Chondrocyte (in vitro differentiated cells): ENCODE results near the gene CCIN. TPM values are rescaled to one million over a fixed set of nuclear protein-coding genes. Genes with fewer than 3 reads are reported as not detected.
A peak's percentile ranks its signal among the peaks of the same experiment; 100 is the strongest.

Experiments used
- DNase-seq: peaks from one replicate; pipeline ENCODE4 v3.0.0; 2021; ENCODE audit warnings: mixed read lengths, low spot score
- H3K27ac Mint-ChIP-seq: one replicate; pipeline ENCODE4 v1.8.0; 2021; ENCODE audit warnings: mild to moderate bottlenecking, moderate library complexity, mixed read lengths; ENCODE audit not compliant: unreplicated experiment
- H3K27me3 Mint-ChIP-seq: 2 replicates; pipeline ENCODE4 v1.8.0; 2021; ENCODE audit warnings: low read depth, mixed read lengths
- H3K36me3 Mint-ChIP-seq: 2 replicates; pipeline ENCODE4 v1.8.0; 2021; ENCODE audit warnings: low read depth, mixed read lengths
- H3K4me1 Mint-ChIP-seq: 2 replicates; pipeline ENCODE4 v1.8.0; 2021; ENCODE audit warnings: low read depth, mild to moderate bottlenecking, mixed read lengths
- H3K4me3 Mint-ChIP-seq: one replicate; pipeline ENCODE4 v1.8.0; 2021; ENCODE audit warnings: mild to moderate bottlenecking, moderate library complexity, mixed read lengths; ENCODE audit not compliant: unreplicated experiment
- H3K9me3 Mint-ChIP-seq: 2 replicates; pipeline ENCODE4 v1.8.0; 2021; ENCODE audit warnings: low read depth, mixed read lengths
- CTCF ChIP-seq: fragments of 200-600 bp; sonication (generic); IDR thresholded peaks from 2 replicates; pipeline ENCODE4 v1.5.0; 2021; ENCODE audit warnings: antibody characterized with exemption, mild to moderate bottlenecking, moderate library complexity
- total RNA-seq: library from RNA; stranded (reverse); gene quantifications from 3 replicates; pipeline ENCODE4 v1.2.1, GENCODE V29; 2021

The CCIN gene
- total RNA-seq, 1 donor from 2014 or later = 2.4 TPM

- Mint-ChIP-seq H3K9me3 (no peaks in the 10 kb centered on the region), H3K27me3 (no peaks in the 10 kb centered on the region), H3K4me3 (no peak overlapping the region), H3K27ac (no peak overlapping the region), H3K36me3 (peaks cover 37% of the 10 kb centered on the region), H3K4me1 (peaks cover 33% of the 10 kb centered on the region)
- no peak for TF ChIP-seq CTCF
- no peak for DNase-seq
Measured at GRCh38 chr9:36213989-36214388, 44.8 kb downstream of the CCIN start.

- no peaks in the 10 kb centered on the region for H3K27me3 Mint-ChIP-seq
- H3K36me3 Mint-ChIP-seq = peaks cover 37% of the 10 kb centered on the region
- peak overlapping the region; percentile 80 for H3K27ac Mint-ChIP-seq
- no peak overlapping the region for H3K4me3 Mint-ChIP-seq
- no peaks in the 10 kb centered on the region for H3K9me3 Mint-ChIP-seq
- no peak for DNase-seq
- no peak for TF ChIP-seq CTCF
- peaks cover 30% of the 10 kb centered on the region for H3K4me1 Mint-ChIP-seq
Measured at GRCh38 chr9:36214571-36214970, 45.4 kb downstream of the CCIN start.

- no peak for TF ChIP-seq CTCF
- H3K27me3 Mint-ChIP-seq = no peaks in the 10 kb centered on the region
- no peak for DNase-seq
- no peaks in the 10 kb centered on the region for H3K9me3 Mint-ChIP-seq
- H3K36me3 Mint-ChIP-seq = peaks cover 35% of the 10 kb centered on the region
- peaks cover 21% of the 10 kb centered on the region for H3K4me1 Mint-ChIP-seq
- H3K4me3 Mint-ChIP-seq = no peak overlapping the region
- H3K27ac Mint-ChIP-seq = peak overlapping the region; percentile 58
Measured at GRCh38 chr9:36217256-36217968, 48.2 kb downstream of the CCIN start.

GRCh38 chr9:36218011-36218410, 48.8 kb downstream of the CCIN start:
- DNase-seq = no peak

GRCh38 chr9:36218411-36218901, 49.3 kb downstream of the CCIN start:
- Mint-ChIP-seq H3K27me3 (no peaks in the 10 kb centered on the region), H3K36me3 (peaks cover 42% of the 10 kb centered on the region), H3K4me1 (peaks cover 21% of the 10 kb centered on the region), H3K4me3 (no peak overlapping the region), H3K27ac (no peak overlapping the region), H3K9me3 (no peaks in the 10 kb centered on the region)
- TF ChIP-seq CTCF = no peak
- no peak for DNase-seq

More at GRCh38 chr9:36218011-36218410, 48.8 kb downstream of the CCIN start:
- Mint-ChIP-seq H3K27me3 (no peaks in the 10 kb centered on the region), H3K27ac (no peak overlapping the region), H3K4me3 (no peak overlapping the region), H3K36me3 (peaks cover 40% of the 10 kb centered on the region), H3K9me3 (no peaks in the 10 kb centered on the region), H3K4me1 (peaks cover 21% of the 10 kb centered on the region)
- TF ChIP-seq CTCF = no peak

Other genes with a start within 250 kb of the CCIN start
- not detected in 3 replicates for gene OR2S2, start 211.2 kb upstream of the CCIN start, total RNA-seq
- gene RECK, start 132.5 kb upstream of the CCIN start, total RNA-seq = 33.5 to 66.6 TPM (median 33.5 TPM) in 3 replicates
- gene GLIPR2, start 32.7 kb upstream of the CCIN start, total RNA-seq = 101 to 110 TPM (median 102 TPM) in 3 replicates
- gene CLTA, start 21.5 kb downstream of the CCIN start, total RNA-seq = 200 to 243 TPM (median 240 TPM) in 3 replicates
- 16.2 to 17.8 TPM (median 16.9 TPM) in 3 replicates for gene GNE, start 89.1 kb downstream of the CCIN start, total RNA-seq
- 21.3 to 25.0 TPM (median 22.6 TPM) in 3 replicates for gene RNF38, start 230.9 kb downstream of the CCIN start, total RNA-seq